PC-9 (cell line): Measurements from ENCODE around the gene TAS1R3. TPM values are rescaled to one million over a fixed set of nuclear protein-coding genes. Genes with fewer than 3 reads are reported as not detected.

Experiments
- BruUV-seq: library from RNA; stranded (reverse); fragments of 400-500 nt; replicated peaks from 2 replicates; lab custom pipeline; 2021; lab: Mats Ljungman, UMichigan
- CTCF ChIA-PET: fragments of 300-600 bp; sonication (Branson Sonifier 250); formaldehyde crosslinking; loops from one replicate; lab custom pipeline; 2022; ENCODE audit warnings: antibody characterized with exemption; lab: Charles Lee
- POLR2A ChIA-PET: fragments of 300-600 bp; sonication (Branson Sonifier 250); formaldehyde crosslinking; loops from one replicate; lab custom pipeline; 2022; ENCODE audit warnings: antibody characterized with exemption; ENCODE audit not compliant: unreplicated experiment; lab: Charles Lee
- DNase-seq, 2 experiments: peaks; one replicate each; pipeline versions ENCODE4 v3.0.0 to v3.0.0-alpha.2; 2015 to 2022; ENCODE audit warnings: mixed read lengths in 1 of 2
- H2AFZ ChIP-seq: fragments of 200-600 bp; sonication (generic); 2 replicates; pipeline ENCODE4 v1.8.1; 2017; ENCODE audit warnings: antibody characterized with exemption
- H3F3A ChIP-seq: fragments of 200-600 bp; sonication (generic); 2 replicates; pipeline ENCODE4 v1.8.1; 2017; ENCODE audit warnings: antibody characterized with exemption, mild to moderate bottlenecking, low read depth; ENCODE audit not compliant: insufficient read depth
- H3K27ac ChIP-seq: fragments of 200-600 bp; sonication (generic); 2 replicates; pipeline ENCODE4 v1.6.1; 2016; ENCODE audit warnings: mixed run types
- H3K27me3 ChIP-seq: fragments of 200-600 bp; sonication (generic); 2 replicates; pipeline ENCODE4 v1.6.1; 2016; ENCODE audit warnings: low read depth, mixed run types; ENCODE audit not compliant: insufficient read depth
- H3K36me3 ChIP-seq: fragments of 200-600 bp; sonication (generic); 2 replicates; pipeline ENCODE4 v1.6.1; 2016; ENCODE audit warnings: low read depth, mixed run types
- H3K4me1 ChIP-seq: fragments of 200-600 bp; sonication (generic); replicated peaks from 2 replicates; pipeline ENCODE4 v1.6.1; 2016; ENCODE audit warnings: mixed run types; ENCODE audit not compliant: insufficient read depth
- H3K4me2 ChIP-seq: fragments of 200-600 bp; sonication (generic); 2 replicates; pipeline ENCODE4 v1.6.1; 2017; ENCODE audit warnings: mixed run types
- H3K4me3 ChIP-seq: fragments of 200-600 bp; sonication (generic); 2 replicates; pipeline ENCODE4 v1.6.1; 2016; ENCODE audit warnings: mixed run types
- H3K79me2 ChIP-seq: fragments of 200-600 bp; sonication (generic); 2 replicates; pipeline ENCODE4 v1.6.1; 2017; ENCODE audit warnings: low read depth, mixed run types
- H3K9me2 ChIP-seq: fragments of 200-600 bp; sonication (generic); 2 replicates; pipeline ENCODE4 v1.8.1; 2017; ENCODE audit warnings: mild to moderate bottlenecking; ENCODE audit not compliant: insufficient read depth
- H3K9me3 ChIP-seq: fragments of 200-600 bp; sonication (generic); 2 replicates; pipeline ENCODE4 v1.8.1; 2016; ENCODE audit warnings: low read depth; ENCODE audit not compliant: insufficient read depth
- H4K20me1 ChIP-seq: fragments of 200-600 bp; sonication (generic); 2 replicates; pipeline ENCODE4 v1.8.1; 2017; ENCODE audit not compliant: insufficient read depth
- EZH2 ChIP-seq: fragments of 200-600 bp; sonication (generic); IDR thresholded peaks from 2 replicates; pipeline ENCODE4 v1.8.0; 2017; ENCODE audit warnings: antibody characterized with exemption, low read depth
- intact Hi-C: fragments of 100-400 bp; cut with micrococcal nuclease; formaldehyde crosslinking; loops from one replicate; pipeline ENCODE4 v1.10.0; 2022; ENCODE audit not compliant: unreplicated experiment
- total RNA-seq: library from RNA; stranded (reverse); gene quantifications from 2 replicates; pipeline ENCODE4 v1.2.3, GENCODE V29; 2021
- TF ChIP-seq, protein P1 (sequence below): fragments of 200-600 bp; sonication (generic); conservative IDR thresholded peaks from 2 replicates; pipeline ENCODE4 v1.6.1; 2017; ENCODE audit warnings: mixed run types, antibody characterized with exemption, mild to moderate bottlenecking, moderate library complexity

TAS1R3 gene
- total RNA-seq, 1 experiment from 2014 or later, result 0.57 TPM

- ChIA-PET CTCF (no interaction called here), POLR2A (no interaction called here)
- TF ChIP-seq, protein P1, sequence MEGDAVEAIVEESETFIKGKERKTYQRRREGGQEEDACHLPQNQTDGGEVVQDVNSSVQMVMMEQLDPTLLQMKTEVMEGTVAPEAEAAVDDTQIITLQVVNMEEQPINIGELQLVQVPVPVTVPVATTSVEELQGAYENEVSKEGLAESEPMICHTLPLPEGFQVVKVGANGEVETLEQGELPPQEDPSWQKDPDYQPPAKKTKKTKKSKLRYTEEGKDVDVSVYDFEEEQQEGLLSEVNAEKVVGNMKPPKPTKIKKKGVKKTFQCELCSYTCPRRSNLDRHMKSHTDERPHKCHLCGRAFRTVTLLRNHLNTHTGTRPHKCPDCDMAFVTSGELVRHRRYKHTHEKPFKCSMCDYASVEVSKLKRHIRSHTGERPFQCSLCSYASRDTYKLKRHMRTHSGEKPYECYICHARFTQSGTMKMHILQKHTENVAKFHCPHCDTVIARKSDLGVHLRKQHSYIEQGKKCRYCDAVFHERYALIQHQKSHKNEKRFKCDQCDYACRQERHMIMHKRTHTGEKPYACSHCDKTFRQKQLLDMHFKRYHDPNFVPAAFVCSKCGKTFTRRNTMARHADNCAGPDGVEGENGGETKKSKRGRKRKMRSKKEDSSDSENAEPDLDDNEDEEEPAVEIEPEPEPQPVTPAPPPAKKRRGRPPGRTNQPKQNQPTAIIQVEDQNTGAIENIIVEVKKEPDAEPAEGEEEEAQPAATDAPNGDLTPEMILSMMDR, result no peak
- no peak for TF ChIP-seq EZH2
- Histone ChIP-seq H3K4me1 (peaks cover 4% of the 10 kb centered on the region), H4K20me1 (no peaks in the 10 kb centered on the region), H3K4me3 (no peak overlapping the region), H2AFZ (no peak overlapping the region), H3K4me2 (no peak overlapping the region), H3K27ac (no peak overlapping the region), H3K27me3 (no peaks in the 10 kb centered on the region), H3K79me2 (peaks cover 9% of the 10 kb centered on the region; the same call in 1 of the 2 replicates), H3K9me2 (no peaks in the 10 kb centered on the region), H3K9me3 (no peaks in the 10 kb centered on the region), H3K36me3 (no peaks in the 10 kb centered on the region), H3F3A (peaks cover 32% of the 10 kb centered on the region; the same call in 1 of the 2 replicates)
- no peak for DNase-seq
- intact Hi-C loops, result no loop called here
- no TSS peak for BruUV-seq
These were observed 22.5 kb downstream of the TAS1R3 start for GRCh38 chr1:1353389-1354151.

DNA sequence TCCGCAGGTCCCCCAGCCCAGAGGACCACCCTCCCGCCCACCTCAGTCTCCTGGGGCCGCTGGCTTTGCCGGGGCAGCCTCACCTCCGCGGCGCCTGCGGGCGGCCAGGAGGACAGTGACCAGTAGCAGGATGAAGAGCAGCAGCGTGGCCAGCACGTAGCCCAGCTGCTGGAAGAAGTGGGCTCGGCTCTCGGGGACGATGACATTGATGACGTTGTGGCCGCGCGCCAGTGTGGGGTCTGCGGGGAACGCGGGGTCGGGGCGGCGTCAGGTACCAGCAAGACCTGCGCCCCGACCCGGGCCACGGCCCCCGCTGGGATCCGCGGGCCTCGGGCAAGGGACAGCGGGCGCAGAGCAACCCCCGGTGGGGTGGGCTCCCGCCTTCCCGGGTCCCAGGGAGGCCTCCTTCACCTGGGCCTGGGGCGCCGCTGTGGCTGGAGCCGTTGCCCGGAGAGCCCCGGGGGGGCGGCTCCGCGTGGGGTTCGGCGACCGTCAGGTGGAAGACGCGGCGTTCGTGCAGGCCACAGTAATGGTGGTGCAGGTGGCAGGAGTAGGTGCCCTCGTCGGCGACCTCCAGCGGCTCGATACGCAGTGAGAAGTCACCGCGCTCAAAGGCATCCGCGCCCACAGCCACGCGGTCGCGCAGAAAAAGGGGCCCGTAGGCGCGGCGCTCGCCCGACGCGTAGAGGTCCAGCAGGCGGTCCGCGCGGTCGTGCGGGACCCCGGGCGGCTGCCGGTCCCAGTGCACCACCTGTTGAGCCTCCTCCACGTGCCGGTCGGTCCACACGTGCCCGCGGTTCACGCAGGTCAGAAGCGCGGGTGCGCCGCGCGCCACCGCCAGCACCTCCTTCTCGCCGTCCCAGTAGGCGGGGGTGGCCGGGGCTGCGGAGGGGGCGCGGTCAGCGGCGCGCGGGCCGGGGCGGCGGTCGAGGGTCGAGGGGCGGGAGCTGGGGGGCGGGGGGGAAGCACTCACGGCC lies 23.5 kb downstream of the TAS1R3 start:
- CTCF ChIA-PET, result no interaction called here
- DNase-seq, result peak in 1 of 2 experiments; percentile 9
- BruUV-seq, result no TSS peak
- H2AFZ ChIP-seq, result no peak overlapping the region
- TF ChIP-seq, protein P1, result no peak
- TF ChIP-seq EZH2, result no peak
- H3K36me3 ChIP-seq, result no peaks in the 10 kb centered on the region
- H3K27me3 ChIP-seq, result no peaks in the 10 kb centered on the region
- POLR2A ChIA-PET, result no interaction called here
- H3K9me3 ChIP-seq, result no peaks in the 10 kb centered on the region
- H3F3A ChIP-seq, result peaks cover 38% of the 10 kb centered on the region; the same call in 1 of the 2 replicates
- 0 out of 2 replicates have a peak, but pooled peaks cover 7% of the 10 kb centered on the region for H3K79me2 ChIP-seq
- H3K27ac ChIP-seq, result no peak overlapping the region
- H3K4me1 ChIP-seq, result peaks cover 11% of the 10 kb centered on the region
- intact Hi-C loops, result no loop called here
- no peak overlapping the region for H3K4me3 ChIP-seq
- no peaks in the 10 kb centered on the region for H3K9me2 ChIP-seq
- H4K20me1 ChIP-seq, result no peaks in the 10 kb centered on the region
- H3K4me2 ChIP-seq, result no peak overlapping the region

- H3K4me3 ChIP-seq, result no peak overlapping the region
These were observed 24.3 kb downstream of the TAS1R3 start for GRCh38 chr1:1355416-1355815.

More at GRCh38 chr1:1355416-1355815, 24.3 kb downstream of the TAS1R3 start:
- peak in 1 of 2 experiments; percentile 8 for DNase-seq
- no peaks in the 10 kb centered on the region for H3K9me2 ChIP-seq
- no peaks in the 10 kb centered on the region for H4K20me1 ChIP-seq
- intact Hi-C loops, result no loop called here
- BruUV-seq, result no TSS peak
- peaks cover 19% of the 10 kb centered on the region for H3K4me1 ChIP-seq
- no peaks in the 10 kb centered on the region for H3K9me3 ChIP-seq
- no peaks in the 10 kb centered on the region for H3K27me3 ChIP-seq
- no peak overlapping the region for H3K27ac ChIP-seq
- CTCF ChIA-PET, result interaction anchor here (0.6 kb wide), 1 partner anchor 42 kb away, joined by 21 read pairs; no protein-coding TSS in a partner anchor
- H3K79me2 ChIP-seq, result 0 out of 2 replicates have a peak, but pooled peaks cover 7% of the 10 kb centered on the region
- peaks cover 43% of the 10 kb centered on the region; the same call in 1 of the 2 replicates for H3F3A ChIP-seq
- TF ChIP-seq EZH2, result no peak
- TF ChIP-seq, protein P1, result no peak
- H3K4me2 ChIP-seq, result no peak overlapping the region
- no peak overlapping the region for H2AFZ ChIP-seq
- POLR2A ChIA-PET, result no interaction called here
- no peaks in the 10 kb centered on the region for H3K36me3 ChIP-seq
